SK-N-DZ (cell line): Measurements from ENCODE around the gene ARHGAP29.
"Not testable (repeated sequence)": the region's sequence is repeated elsewhere in the genome, so short reads cannot be mapped to it uniquely, and the experiment has no call there.

Source experiments
- DNase-seq: peaks from one replicate; pipeline ENCODE4 v3.0.0-alpha.2; 2015; ENCODE audit warnings: low spot score

Gene ARHGAP29

DNA sequence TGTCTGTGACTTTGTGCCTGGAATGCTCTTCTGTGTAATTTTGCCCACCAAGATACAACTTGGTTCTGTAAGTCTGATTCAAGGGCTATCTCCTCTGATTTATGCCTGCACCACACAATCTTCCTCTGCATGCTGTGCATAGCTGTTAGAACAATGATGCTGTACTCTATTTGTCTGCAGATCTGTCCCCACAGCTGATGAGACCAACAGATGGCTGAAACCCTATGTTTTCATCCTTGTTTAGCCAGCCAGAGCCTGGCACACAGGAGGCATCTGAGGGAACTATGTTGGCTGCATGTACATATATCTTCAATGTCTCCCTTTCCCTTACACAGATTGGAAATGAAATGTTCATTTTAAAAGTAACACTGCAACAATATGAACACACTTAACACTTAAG lies 58.5 kb downstream of the ARHGAP29 start:
- no peak for DNase-seq

DNA sequence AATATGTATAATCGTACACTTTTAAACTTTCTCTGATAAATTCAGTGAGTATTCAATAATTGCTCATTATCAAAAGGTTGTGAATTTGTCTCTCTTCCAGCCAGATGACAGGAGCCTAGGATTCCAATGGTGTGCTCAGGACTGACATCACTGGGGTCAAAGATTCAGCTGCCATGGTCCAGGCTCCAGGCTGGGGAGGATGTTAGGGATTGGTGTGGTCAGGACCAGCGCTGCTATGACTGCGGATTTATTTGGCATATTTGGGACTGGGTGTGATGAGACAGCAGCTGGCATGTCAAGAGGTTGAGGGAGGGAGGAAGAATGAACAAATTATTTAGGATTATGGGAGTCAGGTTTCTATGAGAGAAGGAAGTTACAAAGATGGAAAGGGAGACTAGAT lies 68.3 kb downstream of the ARHGAP29 start:
- DNase-seq = no peak

DNA sequence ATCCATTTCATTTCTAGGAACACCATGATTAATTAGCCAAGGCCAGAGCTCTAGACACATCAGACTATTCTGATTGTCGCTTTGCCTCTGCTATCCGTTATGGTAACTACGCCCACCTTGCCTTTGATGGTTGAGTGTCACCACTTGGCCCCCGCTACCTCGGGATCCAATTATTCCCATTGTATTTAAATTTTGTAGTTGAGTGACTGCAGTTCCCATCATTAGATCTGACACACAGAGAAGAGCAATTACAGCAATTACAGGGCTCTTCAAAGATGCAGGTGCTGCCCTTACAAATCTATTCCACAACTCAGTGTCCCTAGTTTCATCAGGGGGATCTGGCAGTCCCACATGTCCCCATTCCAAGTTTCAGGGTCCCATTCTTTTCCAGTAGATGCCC lies 71.5 kb downstream of the ARHGAP29 start:
- no peak for DNase-seq

DNA sequence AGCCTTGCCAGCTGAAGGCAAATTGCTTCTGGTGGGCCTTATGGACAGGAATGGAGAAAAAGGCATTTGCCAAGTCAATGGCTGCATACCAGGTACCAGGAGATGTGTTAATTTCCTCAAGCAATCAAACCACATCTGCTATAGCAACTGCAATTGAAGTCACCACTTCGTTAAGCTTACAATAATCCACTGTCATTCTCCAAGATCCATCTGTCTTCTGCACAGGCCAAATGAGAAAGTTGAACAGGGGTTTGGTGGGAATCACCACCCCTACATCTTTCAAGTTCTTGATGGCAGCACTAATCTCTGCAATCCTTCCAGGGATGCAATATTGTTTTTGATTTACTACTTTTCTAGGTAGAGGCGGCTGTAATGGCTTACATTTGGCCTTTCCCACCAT lies 72.5 kb downstream of the ARHGAP29 start:
- not testable (repeated sequence) for DNase-seq

DNA sequence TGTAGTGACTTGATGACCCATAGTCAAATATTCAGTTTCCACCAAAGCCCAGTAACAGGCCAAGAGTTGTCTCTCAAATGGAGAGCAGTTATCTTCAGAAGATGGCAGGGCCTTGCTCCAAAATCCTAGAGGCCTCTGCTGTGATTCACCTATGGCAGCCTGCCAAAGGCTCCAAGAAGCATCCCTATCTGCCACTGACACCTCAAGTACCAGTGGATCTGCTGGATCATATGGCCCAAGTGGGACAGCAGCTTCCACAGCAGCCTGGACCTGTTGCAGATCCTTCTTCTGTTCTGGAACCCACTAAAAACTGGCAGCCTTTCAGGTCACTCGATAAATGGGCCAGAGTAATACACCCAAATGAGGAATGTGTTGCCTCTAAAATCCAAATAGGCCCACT lies 73.3 kb downstream of the ARHGAP29 start:
- DNase-seq = not testable (repeated sequence)

DNA sequence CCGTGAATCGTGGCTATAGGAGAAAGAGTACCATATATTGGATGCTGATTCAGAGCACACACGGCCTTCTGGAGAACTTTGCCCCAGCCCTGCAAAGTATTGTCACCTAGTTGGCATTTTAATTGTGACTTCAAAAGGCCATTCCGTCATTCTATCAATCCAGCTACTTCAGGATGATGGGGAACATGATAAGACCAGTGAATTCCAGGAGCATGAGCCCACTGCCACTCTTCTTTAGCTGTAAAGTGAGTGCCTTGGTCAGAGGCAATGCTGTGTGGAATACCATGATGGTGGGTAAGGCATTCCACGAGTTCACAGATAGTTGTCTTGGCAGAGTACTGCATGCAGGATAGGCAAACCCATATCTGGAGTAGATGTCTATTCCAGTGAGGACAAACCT lies 74.1 kb downstream of the ARHGAP29 start:
- not testable (repeated sequence) for DNase-seq

DNA sequence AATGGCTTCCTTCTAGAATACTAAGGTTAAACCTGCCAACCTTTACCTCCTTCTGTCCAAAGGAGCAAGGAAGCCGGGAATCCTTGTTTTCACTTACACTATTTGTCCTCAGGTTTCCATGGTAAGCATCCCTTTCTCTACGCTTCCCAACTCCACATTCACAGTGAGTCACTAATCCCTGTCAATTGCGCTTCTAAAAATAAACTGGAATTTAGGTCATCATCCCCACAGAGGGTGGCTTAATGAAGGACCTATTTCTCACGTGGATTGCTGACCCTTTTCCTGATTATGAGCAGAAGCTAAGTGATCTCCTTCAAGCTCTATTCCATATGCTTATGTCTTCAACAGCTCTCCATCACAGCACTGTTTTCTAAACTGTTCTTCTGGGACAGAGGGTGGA lies 76.6 kb downstream of the ARHGAP29 start:
- no peak for DNase-seq

DNA sequence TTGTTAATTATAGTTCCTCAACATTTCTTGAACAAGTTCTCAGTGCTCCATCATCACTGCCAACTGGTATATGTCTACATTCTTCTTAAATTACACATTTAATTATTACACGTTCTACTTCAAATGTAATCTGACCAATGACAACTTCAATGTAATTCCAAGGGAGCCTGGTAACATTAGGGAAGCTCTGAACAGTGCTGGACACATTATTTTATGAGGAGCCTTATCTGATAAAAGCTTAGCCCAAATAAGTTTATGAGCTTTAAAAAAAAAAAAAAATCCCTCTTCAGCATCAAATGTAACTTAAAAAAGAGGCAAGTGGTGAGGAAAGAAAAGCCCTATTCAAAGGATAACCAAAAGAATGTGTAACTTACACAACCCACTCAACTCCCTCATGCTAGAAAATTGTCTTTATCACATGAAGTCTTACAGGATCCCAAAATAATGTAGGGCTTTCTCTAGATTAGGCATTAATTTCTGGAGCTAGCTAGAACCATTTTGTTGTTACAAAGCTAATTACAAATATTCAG lies 81.2 kb downstream of the ARHGAP29 start:
- no peak for DNase-seq

DNA sequence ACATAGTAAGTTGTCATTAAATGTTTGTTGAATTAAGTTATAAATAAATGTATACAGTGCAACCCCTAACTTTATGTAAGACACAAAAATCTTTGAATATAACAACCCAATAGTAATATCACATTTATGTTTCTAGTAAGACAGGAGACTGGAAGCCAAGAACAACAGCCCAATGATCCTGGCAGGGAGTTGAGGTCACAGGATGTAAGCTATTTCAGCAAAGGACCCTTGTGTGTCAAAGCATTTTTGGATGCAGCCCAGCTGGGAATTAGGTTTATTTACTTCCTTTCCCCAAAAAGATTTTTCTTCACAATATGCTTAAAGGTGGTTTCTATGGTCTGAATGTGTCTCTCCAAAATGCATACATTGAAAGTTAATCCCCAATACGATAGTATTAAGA lies 82.4 kb downstream of the ARHGAP29 start:
- no peak for DNase-seq

DNA sequence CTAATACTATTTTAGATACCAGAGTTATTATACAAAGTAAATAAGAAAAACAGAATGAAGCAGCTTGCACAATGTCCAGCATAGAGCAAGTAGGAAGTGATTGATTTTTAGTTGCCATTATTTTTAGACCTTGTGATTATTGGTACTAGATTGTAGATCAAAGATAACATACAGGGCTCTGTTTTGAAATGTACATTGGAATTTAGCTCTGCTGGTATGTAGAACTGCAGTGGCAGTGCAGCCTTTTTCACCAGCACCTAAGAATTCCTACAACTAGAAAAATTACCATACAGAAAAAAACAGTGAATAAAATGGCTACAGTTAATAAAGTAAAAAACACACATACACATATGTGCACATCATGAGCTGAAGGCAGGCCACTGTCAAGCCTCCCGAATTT lies 84.3 kb downstream of the ARHGAP29 start:
- DNase-seq = no peak

DNA sequence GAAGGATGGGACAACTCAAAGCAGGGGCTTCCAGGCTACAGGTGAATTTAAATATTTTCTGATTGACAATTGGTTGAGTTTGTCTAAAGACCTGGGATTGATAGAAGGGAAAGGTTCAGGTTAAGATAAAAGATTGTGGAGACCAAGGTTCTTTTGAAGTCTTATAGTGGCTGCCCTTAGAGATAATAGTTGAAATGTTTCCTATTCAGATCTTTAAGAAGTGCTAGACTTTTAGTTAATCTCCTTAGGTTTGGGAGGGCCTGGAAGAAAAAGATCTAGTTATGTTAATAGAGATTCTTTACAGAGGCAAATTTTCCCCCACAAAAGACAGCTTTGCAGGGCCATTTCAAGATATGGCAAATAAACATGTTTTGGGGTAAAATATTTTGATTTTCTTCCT lies 88.2 kb downstream of the ARHGAP29 start:
- not testable (repeated sequence) for DNase-seq

DNA sequence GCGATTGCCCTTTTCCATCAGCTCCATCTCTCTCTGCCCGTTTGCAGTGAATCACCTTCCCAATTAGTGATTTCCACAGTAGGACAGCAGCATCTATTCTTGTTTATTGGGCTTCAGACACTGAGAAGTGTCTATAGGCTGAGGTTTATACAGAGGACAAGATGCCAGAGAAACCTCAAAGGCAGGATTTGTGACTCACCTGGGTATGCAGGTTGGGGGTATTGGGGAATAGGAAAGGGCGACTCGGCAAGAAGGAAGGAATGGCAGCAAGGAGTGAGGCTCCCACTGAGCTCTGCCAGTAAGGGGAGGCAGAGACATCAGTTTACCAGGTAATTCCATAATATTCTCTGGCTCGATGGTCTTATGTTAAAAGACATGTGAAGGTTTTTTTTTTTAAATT lies 91.1 kb downstream of the ARHGAP29 start:
- no peak for DNase-seq

DNA sequence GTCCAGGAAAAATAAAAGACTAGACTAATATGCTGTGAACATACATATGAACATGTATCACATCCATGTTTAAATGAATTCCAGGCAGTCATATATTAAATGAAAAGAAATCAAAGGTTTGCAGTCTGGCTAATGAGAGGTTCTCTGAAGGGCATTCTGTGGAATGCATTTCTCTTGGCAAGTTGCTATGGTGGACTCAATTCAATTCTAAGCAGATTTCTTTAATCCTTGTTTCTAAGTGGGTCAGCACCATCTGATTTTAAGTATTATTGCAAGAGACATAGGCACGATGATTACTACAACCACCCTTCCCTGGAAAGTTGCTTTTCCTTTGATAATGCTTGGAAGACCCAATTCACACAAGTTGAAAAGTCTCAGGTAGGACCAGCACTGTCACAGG lies 92.5 kb downstream of the ARHGAP29 start:
- DNase-seq = no peak

DNA sequence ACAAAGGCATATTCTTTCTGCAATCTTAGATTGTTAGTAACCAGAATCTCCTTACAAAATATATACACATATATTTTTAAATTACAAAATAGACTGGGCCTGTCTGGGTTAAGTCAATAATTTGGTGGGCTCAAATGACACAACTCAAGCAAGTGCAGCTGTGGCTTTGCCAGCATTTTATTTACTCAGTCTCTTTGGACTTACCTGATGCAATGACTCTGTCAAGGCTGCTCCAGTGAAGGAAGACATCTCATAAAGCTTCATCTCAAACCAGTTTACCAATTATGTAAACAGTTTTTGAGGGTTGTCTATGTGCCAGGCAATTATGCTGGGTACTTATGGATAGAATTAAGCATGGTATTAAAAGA lies 93.6 kb downstream of the ARHGAP29 start:
- no peak for DNase-seq

DNA sequence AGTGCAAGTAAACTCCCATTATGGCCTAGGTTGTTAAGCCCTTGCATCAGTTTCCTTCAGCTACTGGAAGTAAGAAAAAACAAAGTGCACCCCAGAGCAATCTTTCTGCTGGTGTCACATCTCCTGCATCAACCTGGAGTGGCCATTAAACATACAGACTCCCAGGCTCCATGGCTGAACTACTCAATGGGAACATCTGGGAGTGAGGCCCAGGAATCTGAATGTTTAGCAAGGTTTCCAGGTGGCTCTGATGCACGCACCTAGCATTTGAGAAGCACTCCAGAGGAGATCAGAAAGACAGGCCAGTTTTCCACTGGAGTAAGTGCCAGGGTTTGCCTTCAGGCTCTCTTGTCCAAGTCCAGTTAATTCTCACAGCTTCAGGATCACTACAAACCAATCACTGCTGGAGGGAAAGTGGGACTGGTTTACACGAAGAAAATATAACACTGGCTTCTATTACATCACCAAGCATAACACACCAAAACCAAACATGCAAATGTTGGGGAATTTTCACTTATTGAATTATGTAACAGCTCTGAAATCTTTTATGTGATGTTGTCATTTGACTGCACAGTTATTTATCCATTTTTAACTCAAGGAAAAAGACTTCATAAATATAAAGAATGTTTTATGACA lies 94.1 kb downstream of the ARHGAP29 start:
- no peak for DNase-seq

DNA sequence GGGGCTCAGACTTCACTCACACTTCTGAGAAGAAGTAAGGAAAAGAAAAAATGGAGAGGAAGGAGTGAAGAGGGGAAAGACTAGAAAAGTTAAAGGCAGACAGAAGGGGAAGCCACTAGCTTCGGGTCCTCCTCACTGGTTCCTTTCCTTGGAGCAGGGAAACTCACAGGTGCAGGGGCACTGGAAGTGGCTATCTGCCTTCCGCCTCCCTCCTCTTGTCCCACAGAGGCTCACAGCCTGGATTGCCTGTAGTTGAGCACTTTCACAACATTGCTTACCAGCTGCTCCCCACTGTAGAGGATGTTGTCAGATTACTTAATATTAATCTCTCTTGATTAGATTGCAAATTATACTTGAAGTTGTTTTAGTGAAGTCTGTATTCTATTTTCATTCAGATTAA lies 94.8 kb downstream of the ARHGAP29 start:
- DNase-seq = no peak

DNA sequence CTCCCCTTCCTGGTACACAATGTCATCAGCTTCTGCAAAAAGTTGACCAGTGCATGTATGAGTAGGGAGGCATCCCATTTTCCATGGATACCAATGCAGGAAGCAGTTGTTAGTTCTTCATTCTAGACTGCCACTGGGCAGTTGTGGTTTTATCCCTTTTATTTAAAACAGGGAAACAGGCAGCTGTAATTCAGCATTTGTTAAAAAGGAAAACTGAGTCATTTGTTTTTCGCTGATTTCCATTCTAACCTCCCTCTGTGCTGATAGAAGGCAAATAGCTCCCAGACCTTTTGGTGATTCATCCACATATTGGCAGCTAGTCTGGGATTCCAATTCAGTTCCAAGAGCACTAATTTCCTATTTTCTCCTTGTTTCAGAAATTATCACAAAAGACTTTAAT lies 95.4 kb downstream of the ARHGAP29 start:
- DNase-seq = no peak

DNA sequence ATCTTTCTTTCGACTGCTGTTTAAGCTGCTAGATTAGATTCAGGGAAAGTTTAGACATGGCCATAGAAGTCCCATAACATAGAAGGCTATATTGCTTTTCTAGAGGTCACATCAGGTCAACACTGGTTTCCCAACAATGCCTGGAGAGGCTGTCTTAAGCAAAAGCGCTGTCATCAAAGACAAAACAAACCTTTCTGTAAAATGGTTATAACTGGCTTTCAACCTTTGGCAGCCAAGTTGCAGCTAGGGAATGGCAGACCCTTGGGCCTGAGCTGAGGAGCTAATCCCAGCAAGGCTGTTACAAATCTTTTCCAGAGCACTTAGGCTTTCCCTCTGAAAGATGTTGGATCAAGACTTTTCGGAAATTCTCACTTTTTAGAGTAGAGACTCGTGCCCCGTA lies 105.3 kb downstream of the ARHGAP29 start:
- no peak for DNase-seq

DNA sequence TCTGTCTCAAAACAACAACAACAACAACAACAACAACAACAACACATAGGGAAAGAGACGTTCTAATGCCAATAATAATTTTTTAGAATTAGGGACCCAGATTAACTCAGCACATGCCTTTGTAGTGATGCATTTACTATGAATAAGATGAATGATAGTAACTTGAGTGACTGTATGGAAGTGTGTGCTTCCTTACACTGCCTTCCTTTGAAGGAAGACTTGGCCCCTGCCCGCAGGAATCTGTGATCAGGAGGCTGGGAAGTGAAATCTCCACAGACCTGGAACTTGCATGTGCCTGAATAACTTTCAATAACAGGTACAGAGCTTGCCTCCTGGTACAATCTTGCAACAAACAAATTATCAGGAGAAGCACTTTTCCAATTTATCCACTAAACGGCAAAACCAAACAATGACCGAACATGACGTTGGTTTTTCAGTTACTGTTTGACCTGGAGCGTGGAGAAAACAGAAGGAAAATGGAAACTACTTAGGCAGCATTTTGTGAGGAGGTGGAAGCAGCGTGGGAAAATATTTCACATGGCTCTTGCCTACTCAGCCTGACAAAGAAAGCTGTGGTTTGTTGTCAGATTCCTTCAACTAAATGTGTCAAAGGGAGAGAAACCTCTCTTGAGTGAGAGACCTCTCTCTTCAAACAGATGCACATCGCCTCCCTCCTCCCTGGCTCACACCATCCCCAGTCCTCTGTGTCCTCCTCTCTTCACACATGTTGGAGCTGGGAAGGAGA lies 106.4 kb downstream of the ARHGAP29 start:
- no peak for DNase-seq

DNA sequence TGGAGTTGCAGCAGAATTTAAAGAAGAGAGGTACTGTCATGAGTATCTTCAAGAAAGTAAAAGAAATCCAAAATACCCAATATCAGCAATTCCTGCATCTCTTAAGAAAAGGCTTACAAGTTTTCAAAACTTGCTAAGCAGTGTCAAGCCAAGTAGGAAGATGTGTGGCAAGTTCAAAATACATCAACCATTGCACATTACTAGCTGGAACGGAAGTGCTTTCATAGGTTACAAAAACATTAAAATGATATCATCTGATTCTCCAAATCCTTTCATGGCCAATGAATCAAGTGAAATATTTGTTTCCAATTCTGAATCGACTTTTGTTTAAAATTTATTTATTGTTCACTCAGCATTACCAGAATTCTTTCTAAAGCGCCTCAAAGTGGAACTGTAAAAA lies 110.7 kb downstream of the ARHGAP29 start:
- no peak for DNase-seq

DNA sequence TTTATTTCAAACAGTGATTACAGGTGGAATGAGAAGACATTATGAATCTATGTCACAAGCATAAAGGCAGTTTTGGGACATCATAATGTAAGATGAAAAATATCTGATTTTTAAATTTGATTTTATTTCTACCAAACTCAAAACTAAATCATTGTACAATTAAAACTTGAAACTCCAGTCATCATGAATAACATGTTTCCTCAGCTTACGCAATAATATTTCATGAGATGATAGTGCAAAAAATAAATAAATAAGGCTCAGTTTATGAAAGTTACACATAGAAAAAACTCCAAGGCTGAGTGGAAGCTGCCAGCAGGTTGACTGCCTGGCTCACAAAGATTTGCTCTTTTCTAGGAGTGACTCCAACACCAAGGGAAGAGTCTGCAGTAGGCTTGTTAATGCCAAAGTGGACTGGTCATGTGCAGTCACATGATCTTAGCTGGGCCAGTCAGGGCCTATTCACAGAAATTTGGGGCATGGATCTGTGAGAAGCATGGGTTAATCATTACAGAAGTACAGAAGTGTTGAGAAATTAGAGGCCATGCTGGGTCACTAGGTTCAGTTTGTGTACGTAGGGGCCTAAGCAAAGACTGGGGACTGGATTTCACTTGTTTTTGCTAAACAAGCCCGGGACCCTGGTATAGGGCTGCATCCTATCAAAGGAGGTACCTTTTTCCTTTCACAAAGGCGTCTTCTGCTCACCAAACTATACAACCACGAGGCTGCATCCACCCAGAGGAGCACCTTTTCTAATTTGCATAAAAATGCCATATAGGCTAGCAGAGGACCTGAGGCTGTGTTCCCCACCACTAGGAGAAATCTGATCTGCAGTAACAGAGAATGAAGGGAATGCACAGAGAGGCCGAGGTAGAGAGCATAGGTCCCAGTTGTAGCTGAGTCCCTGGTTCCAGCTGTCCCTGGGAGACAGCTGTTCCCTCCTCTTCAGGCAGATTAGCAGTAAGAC lies 111.6 kb downstream of the ARHGAP29 start:
- DNase-seq = no peak

DNA sequence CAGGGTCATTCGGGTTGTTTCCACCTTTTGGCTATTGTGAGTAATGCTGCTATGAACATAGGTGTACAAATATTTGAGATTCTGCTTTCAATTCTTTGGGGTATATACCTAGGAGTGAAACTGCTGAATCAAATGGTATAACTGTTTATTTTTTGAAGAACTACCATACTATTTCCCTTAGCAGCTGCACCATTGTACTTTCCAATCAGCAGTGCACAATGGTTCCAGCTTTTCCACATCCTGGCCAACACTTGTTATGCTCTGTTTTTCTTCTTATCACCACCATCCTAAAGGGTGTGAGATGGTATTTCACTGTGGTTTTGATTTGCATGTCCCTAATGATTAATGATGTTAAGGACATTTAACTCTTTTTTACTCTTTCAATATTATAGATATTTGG lies 112.8 kb downstream of the ARHGAP29 start:
- DNase-seq = no peak
